Activated CD4-positive, alpha-beta T cell treated with anti-CD3 and anti-CD28 coated beads, Interleukin-2, amount 10 ng/mL, durations not matched to agents 7 days and 5 days (primary cell): ENCODE measurements around the gene TEX51. TPM values are rescaled to one million over a fixed set of nuclear protein-coding genes. Genes with fewer than 3 reads are reported as not detected.

Experiments
- CTCF ChIA-PET: fragments of 350-600 bp; sonication (Branson Sonifier 250); formaldehyde crosslinking; loops from one replicate; lab custom pipeline; 2021; ENCODE audit warnings: antibody characterized with exemption; lab: Charles Lee
- POLR2A ChIA-PET: fragments of 350-600 bp; sonication (Branson Sonifier 250); formaldehyde crosslinking; loops from one replicate; lab custom pipeline; 2021; ENCODE audit warnings: antibody characterized with exemption; lab: Charles Lee
- DNase-seq: peaks from one replicate; pipeline ENCODE4 v3.0.0-alpha.2; 2020
- H3K27ac Mint-ChIP-seq: one replicate; pipeline ENCODE4 v1.8.0; 2021; ENCODE audit warnings: mild to moderate bottlenecking, moderate library complexity, mixed read lengths
- H3K27me3 Mint-ChIP-seq: one replicate; pipeline ENCODE4 v1.8.0; 2021; ENCODE audit warnings: mixed read lengths
- H3K36me3 Mint-ChIP-seq: one replicate; pipeline ENCODE4 v1.8.0; 2021; ENCODE audit warnings: low read depth, mixed read lengths
- H3K4me1 Mint-ChIP-seq: one replicate; pipeline ENCODE4 v1.8.0; 2021; ENCODE audit warnings: mixed read lengths
- H3K4me3 Mint-ChIP-seq: one replicate; pipeline ENCODE4 v1.8.0; 2021; ENCODE audit warnings: mild to moderate bottlenecking, moderate library complexity, mixed read lengths
- H3K9me3 Mint-ChIP-seq: one replicate; pipeline ENCODE4 v1.8.0; 2021; ENCODE audit warnings: mixed read lengths
- total RNA-seq, 2 experiments: library from RNA; stranded (reverse); gene quantifications; one replicate each; pipeline ENCODE4 v1.2.3, GENCODE V29; 2021

TEX51 gene
- total RNA-seq, 2 experiments from 2014 or later, result not detected

GRCh38 chr2:126860385-126860784, 38.3 kb upstream of the TEX51 start:
- Mint-ChIP-seq H3K36me3 (no peaks in the 10 kb centered on the region), H3K4me3 (no peak overlapping the region), H3K27me3 (no peaks in the 10 kb centered on the region), H3K9me3 (no peaks in the 10 kb centered on the region), H3K4me1 (no peaks in the 10 kb centered on the region), H3K27ac (no peak overlapping the region)
- POLR2A ChIA-PET, result no interaction called here
- DNase-seq, result no peak
- CTCF ChIA-PET, result interaction anchor here (1.2 kb wide), 1 partner anchor 15 kb away, joined by 3 read pairs; no protein-coding TSS in a partner anchor

- H3K36me3 Mint-ChIP-seq, result no peaks in the 10 kb centered on the region
- H3K27me3 Mint-ChIP-seq, result peaks cover 4% of the 10 kb centered on the region
- no peaks in the 10 kb centered on the region for H3K4me1 Mint-ChIP-seq
- ChIA-PET CTCF (no interaction called here), POLR2A (no interaction called here)
- no peak overlapping the region for H3K27ac Mint-ChIP-seq
- DNase-seq, result no peak
- no peak overlapping the region for H3K4me3 Mint-ChIP-seq
- no peaks in the 10 kb centered on the region for H3K9me3 Mint-ChIP-seq
Measured at GRCh38 chr2:126862730-126863129, 36.0 kb upstream of the TEX51 start.

- Mint-ChIP-seq H3K4me1 (no peaks in the 10 kb centered on the region), H3K27me3 (peaks cover 4% of the 10 kb centered on the region), H3K36me3 (no peaks in the 10 kb centered on the region), H3K27ac (no peak overlapping the region), H3K9me3 (no peaks in the 10 kb centered on the region), H3K4me3 (no peak overlapping the region)
- CTCF ChIA-PET, result no interaction called here
- no peak for DNase-seq
- POLR2A ChIA-PET, result no interaction called here
Measured at GRCh38 chr2:126863336-126864015, 35.2 kb upstream of the TEX51 start.

GRCh38 chr2:126864861-126865260, 33.8 kb upstream of the TEX51 start:
- Mint-ChIP-seq H3K9me3 (peaks cover 2% of the 10 kb centered on the region), H3K4me3 (no peak overlapping the region), H3K27me3 (peaks cover 4% of the 10 kb centered on the region), H3K4me1 (no peaks in the 10 kb centered on the region), H3K27ac (no peak overlapping the region), H3K36me3 (no peaks in the 10 kb centered on the region)
- POLR2A ChIA-PET, result no interaction called here
- no peak for DNase-seq
- CTCF ChIA-PET, result no interaction called here

GRCh38 chr2:126866451-126866850, 32.2 kb upstream of the TEX51 start:
- no peaks in the 10 kb centered on the region for H3K4me1 Mint-ChIP-seq
- no peaks in the 10 kb centered on the region for H3K36me3 Mint-ChIP-seq
- no peak overlapping the region for H3K27ac Mint-ChIP-seq
- peaks cover 2% of the 10 kb centered on the region for H3K9me3 Mint-ChIP-seq
- DNase-seq, result no peak
- H3K4me3 Mint-ChIP-seq, result no peak overlapping the region
- H3K27me3 Mint-ChIP-seq, result peaks cover 4% of the 10 kb centered on the region
- ChIA-PET CTCF (no interaction called here), POLR2A (no interaction called here)

GRCh38 chr2:126874961-126875360, 23.7 kb upstream of the TEX51 start:
- Mint-ChIP-seq H3K27me3 (peaks cover 4% of the 10 kb centered on the region), H3K9me3 (peaks cover 6% of the 10 kb centered on the region), H3K4me3 (no peak overlapping the region), H3K36me3 (no peaks in the 10 kb centered on the region), H3K27ac (no peak overlapping the region), H3K4me1 (no peaks in the 10 kb centered on the region)
- ChIA-PET CTCF (interaction anchor here (1.3 kb wide), 1 partner anchor 14 kb away, joined by 3 read pairs; no protein-coding TSS in a partner anchor), POLR2A (no interaction called here)
- no peak for DNase-seq

- Mint-ChIP-seq H3K4me1 (no peaks in the 10 kb centered on the region), H3K9me3 (peaks cover 6% of the 10 kb centered on the region), H3K27ac (no peak overlapping the region), H3K4me3 (no peak overlapping the region), H3K36me3 (no peaks in the 10 kb centered on the region), H3K27me3 (peaks cover 4% of the 10 kb centered on the region)
- ChIA-PET POLR2A (no interaction called here), CTCF (interaction anchor here (0.5 kb wide), 1 partner anchor 985 kb away, joined by 3 read pairs; no protein-coding TSS in a partner anchor)
- DNase-seq, result no peak
Measured at GRCh38 chr2:126876631-126877030, 22.1 kb upstream of the TEX51 start.

GRCh38 chr2:126877041-126877440, 21.6 kb upstream of the TEX51 start:
- Mint-ChIP-seq H3K4me3 (no peak overlapping the region), H3K36me3 (no peaks in the 10 kb centered on the region), H3K4me1 (no peaks in the 10 kb centered on the region), H3K9me3 (peaks cover 6% of the 10 kb centered on the region), H3K27me3 (peaks cover 4% of the 10 kb centered on the region), H3K27ac (no peak overlapping the region)
- POLR2A ChIA-PET, result no interaction called here
- no peak for DNase-seq
- CTCF ChIA-PET, result interaction anchor here (0.5 to 0.7 kb wide), 2 partner anchors 10 to 986 kb away, joined by 3 to 4 read pairs; no protein-coding TSS in a partner anchor

GRCh38 chr2:126877861-126878565, 20.7 kb upstream of the TEX51 start:
- peaks cover 6% of the 10 kb centered on the region for H3K9me3 Mint-ChIP-seq
- POLR2A ChIA-PET, result no interaction called here
- CTCF ChIA-PET, result no interaction called here
- no peak overlapping the region for H3K27ac Mint-ChIP-seq
- no peak for DNase-seq
- no peak overlapping the region for H3K4me3 Mint-ChIP-seq
- no peaks in the 10 kb centered on the region for H3K4me1 Mint-ChIP-seq
- H3K36me3 Mint-ChIP-seq, result no peaks in the 10 kb centered on the region
- H3K27me3 Mint-ChIP-seq, result peaks cover 4% of the 10 kb centered on the region

GRCh38 chr2:126878601-126879000, 20.1 kb upstream of the TEX51 start:
- ChIA-PET POLR2A (no interaction called here), CTCF (no interaction called here)

GRCh38 chr2:126879348-126880298, 19.1 kb upstream of the TEX51 start:
- POLR2A ChIA-PET, result no interaction called here
- H3K4me3 Mint-ChIP-seq, result no peak overlapping the region
- no peak for DNase-seq
- CTCF ChIA-PET, result no interaction called here
- no peaks in the 10 kb centered on the region for H3K4me1 Mint-ChIP-seq
- H3K27me3 Mint-ChIP-seq, result no peaks in the 10 kb centered on the region
- no peak overlapping the region for H3K27ac Mint-ChIP-seq
- no peaks in the 10 kb centered on the region for H3K36me3 Mint-ChIP-seq
- H3K9me3 Mint-ChIP-seq, result peaks cover 6% of the 10 kb centered on the region

More at GRCh38 chr2:126878601-126879000, 20.1 kb upstream of the TEX51 start:
- Mint-ChIP-seq H3K27ac (no peak overlapping the region), H3K4me3 (no peak overlapping the region), H3K36me3 (no peaks in the 10 kb centered on the region), H3K9me3 (peaks cover 6% of the 10 kb centered on the region), H3K27me3 (no peaks in the 10 kb centered on the region), H3K4me1 (no peaks in the 10 kb centered on the region)
- no peak for DNase-seq

GRCh38 chr2:126880324-126880723, 18.4 kb upstream of the TEX51 start:
- CTCF ChIA-PET, result no interaction called here
- POLR2A ChIA-PET, result no interaction called here
- no peak for DNase-seq
- Mint-ChIP-seq H3K4me3 (no peak overlapping the region), H3K9me3 (peaks cover 5% of the 10 kb centered on the region), H3K36me3 (no peaks in the 10 kb centered on the region), H3K27me3 (no peaks in the 10 kb centered on the region), H3K4me1 (no peaks in the 10 kb centered on the region), H3K27ac (no peak overlapping the region)
